NCI-H69 (cell line): ENCODE data around the gene CPO.

Experiments used
- DNase-seq: peaks from one replicate; lab custom pipeline; 2025; lab: John Stamatoyannopoulos, UW

Gene CPO

DNA sequence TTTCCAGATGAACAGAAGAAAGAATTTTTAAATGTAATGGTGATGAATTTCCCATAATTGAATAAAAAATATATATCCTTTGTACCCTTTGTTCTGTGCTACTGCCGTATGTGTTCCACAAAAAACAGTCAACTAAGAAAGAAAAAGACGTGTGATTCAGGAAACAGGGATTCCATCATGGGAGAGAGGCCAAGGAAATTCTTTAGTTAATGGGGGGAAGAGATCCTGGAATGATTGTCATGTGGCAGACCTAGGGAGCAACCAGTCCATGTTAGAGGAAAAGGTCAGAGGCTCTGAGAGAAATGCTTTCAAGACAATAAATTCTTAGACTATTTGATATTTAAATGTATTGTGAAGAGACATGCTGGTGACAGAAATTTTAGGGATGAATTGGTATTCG, 76.6 kb downstream of the CPO start:
- DNase-seq: no peak
